ENCODE data around the gene CADPS2. TPM values are rescaled to one million over a fixed set of nuclear protein-coding genes. Genes with fewer than 3 reads are reported as not detected.

The CADPS2 gene
- total and polyA plus RNA-seq, 7 experiments from 2014 or later = not detected

DNA sequence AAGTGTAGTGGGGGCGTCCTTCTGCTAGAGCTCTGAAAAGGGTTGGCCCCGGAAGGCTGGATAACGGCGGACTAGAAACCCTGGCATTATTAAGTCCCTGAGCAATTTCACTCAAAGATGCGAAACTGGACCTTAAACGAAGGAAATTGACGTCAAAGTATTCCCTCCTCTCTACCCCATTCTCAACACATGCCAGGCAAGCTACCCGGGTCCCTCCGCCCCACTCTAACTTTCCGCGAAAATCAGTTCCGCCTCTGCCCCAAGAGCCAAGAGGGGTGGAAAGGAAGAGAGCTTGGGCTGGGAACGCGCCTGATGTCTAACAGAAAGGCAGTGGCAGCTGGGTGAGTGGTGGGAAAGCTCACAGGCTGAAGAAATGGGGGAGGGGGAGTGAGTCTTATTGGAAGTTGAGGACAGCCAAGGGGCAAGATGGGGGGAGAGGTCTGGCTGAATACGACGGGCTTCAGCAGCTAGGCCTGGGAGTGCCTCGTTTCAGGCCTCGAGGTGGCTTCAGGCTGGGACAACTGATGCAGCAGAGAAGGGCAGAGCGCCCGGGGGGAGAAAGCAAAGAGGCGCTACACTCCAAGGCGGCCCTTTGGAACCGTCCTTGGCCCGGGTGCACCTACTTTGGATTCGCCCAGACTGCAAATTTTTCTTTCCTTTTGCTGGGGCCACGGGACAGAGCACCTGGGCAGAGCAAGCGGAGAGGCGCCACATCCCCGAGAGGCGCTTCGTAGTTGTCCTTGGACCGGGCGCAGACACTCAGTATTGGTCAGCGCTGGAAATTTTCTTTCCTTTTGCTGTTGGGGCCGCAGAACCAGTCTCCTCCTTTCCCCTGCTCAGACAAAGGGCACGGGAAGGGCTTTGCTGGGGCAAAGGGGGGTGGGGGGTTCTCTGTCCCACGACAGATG lies 579.7 kb downstream of the CADPS2 start:
- peaks cover 0 to 13% (median 3%) of the 10 kb centered on the region in 11 donors for H3K9me3 Mint-ChIP-seq
- CTCF ChIA-PET = no interaction called here
- H3K27me3 Mint-ChIP-seq = peaks cover 63 to 88% (median 76%) of the 10 kb centered on the region in 5 donors
- no peaks in the 10 kb centered on the region for H3K9me3 ChIP-seq (ENCODE audit: control insufficient read depth in 2 of 3, low read length in 3 of 3)
- H3K36me3 ChIP-seq (ENCODE audit: control insufficient read depth in 2 of 3, insufficient read depth in 3 of 3, low read length in 3 of 3) = no peaks in the 10 kb centered on the region
- peak overlapping the region in 1 of 10 donors; percentile 20 for H3K4me3 Mint-ChIP-seq
- no peak overlapping the region for H3K27ac ChIP-seq (ENCODE audit: low read depth, low read length)
- ATAC-seq (no peak), DNase-seq (no peak)
- H3K27ac Mint-ChIP-seq = peak overlapping the region in 1 of 9 donors; percentile 49
- peaks cover 0 to 3% (median 0%) of the 10 kb centered on the region in 5 donors for H3K36me3 Mint-ChIP-seq
- peaks cover 0 to 17% (median 5%) of the 10 kb centered on the region in 7 donors for H3K4me1 Mint-ChIP-seq
- H3K4me1 ChIP-seq (ENCODE audit: control insufficient read depth in 2 of 2, insufficient read depth in 2 of 2, low read length in 2 of 2) = no peaks in the 10 kb centered on the region
- H3K4me3 ChIP-seq (ENCODE audit: low read length) = no peak overlapping the region
- peaks cover 0 to 3% of the 10 kb centered on the region in 2 donors for H3K27me3 ChIP-seq (ENCODE audit: control insufficient read depth in 2 of 2, insufficient read depth in 2 of 2, low read length in 2 of 2)
- POLR2A ChIA-PET = no interaction called here
- intact Hi-C loops (cut with micrococcal nuclease) = no loop called here

- no peak for ATAC-seq
- Histone ChIP-seq H3K9me3 (ENCODE audit: control insufficient read depth in 2 of 3, low read length in 3 of 3) (no peaks in the 10 kb centered on the region), H3K36me3 (ENCODE audit: control insufficient read depth in 2 of 3, insufficient read depth in 3 of 3, low read length in 3 of 3) (no peaks in the 10 kb centered on the region), H3K4me3 (ENCODE audit: low read length) (no peak overlapping the region), H3K4me1 (ENCODE audit: control insufficient read depth in 2 of 2, insufficient read depth in 2 of 2, low read length in 2 of 2) (no peaks in the 10 kb centered on the region), H3K27ac (ENCODE audit: low read depth, low read length) (no peak overlapping the region), H3K27me3 (ENCODE audit: control insufficient read depth in 2 of 2, insufficient read depth in 2 of 2, low read length in 2 of 2) (peaks cover 0 to 3% of the 10 kb centered on the region in 2 donors)
- H3K27ac Mint-ChIP-seq = peak overlapping the region in 1 of 9 donors; percentile 23
- CTCF ChIA-PET = no interaction called here
- H3K9me3 Mint-ChIP-seq = peaks cover 0 to 15% (median 4%) of the 10 kb centered on the region in 11 donors
- H3K36me3 Mint-ChIP-seq = peaks cover 0 to 7% (median 3%) of the 10 kb centered on the region in 5 donors
- POLR2A ChIA-PET = no interaction called here
- intact Hi-C loops (cut with micrococcal nuclease) = no loop called here
- peaks cover 63 to 88% (median 76%) of the 10 kb centered on the region in 5 donors for H3K27me3 Mint-ChIP-seq
- H3K4me3 Mint-ChIP-seq = peak overlapping the region in 1 of 10 donors; percentile 12
- peaks cover 0 to 10% (median 5%) of the 10 kb centered on the region in 7 donors for H3K4me1 Mint-ChIP-seq
- no peak for DNase-seq
Measured at GRCh38 chr7:122305475-122306319, 580.6 kb downstream of the CADPS2 start.

- DNase-seq (no peak), ATAC-seq (no peak)
- POLR2A ChIA-PET = no interaction called here
- H3K27me3 Mint-ChIP-seq = peaks cover 70 to 92% (median 81%) of the 10 kb centered on the region in 5 donors
- peaks cover 0 to 10% (median 5%) of the 10 kb centered on the region in 7 donors for H3K4me1 Mint-ChIP-seq
- CTCF ChIA-PET = no interaction called here
- Histone ChIP-seq H3K9me3 (ENCODE audit: control insufficient read depth in 2 of 3, low read length in 3 of 3) (no peaks in the 10 kb centered on the region), H3K4me3 (ENCODE audit: low read length) (no peak overlapping the region), H3K27me3 (ENCODE audit: control insufficient read depth in 2 of 2, insufficient read depth in 2 of 2, low read length in 2 of 2) (peaks cover 0 to 3% of the 10 kb centered on the region in 2 donors), H3K36me3 (ENCODE audit: control insufficient read depth in 2 of 3, insufficient read depth in 3 of 3, low read length in 3 of 3) (no peaks in the 10 kb centered on the region), H3K27ac (ENCODE audit: low read depth, low read length) (no peak overlapping the region), H3K4me1 (ENCODE audit: control insufficient read depth in 2 of 2, insufficient read depth in 2 of 2, low read length in 2 of 2) (no peaks in the 10 kb centered on the region)
- intact Hi-C loops (cut with micrococcal nuclease) = no loop called here
- H3K36me3 Mint-ChIP-seq = peaks cover 0 to 7% (median 3%) of the 10 kb centered on the region in 5 donors
- peak overlapping the region in 1 of 9 donors; percentile 23 for H3K27ac Mint-ChIP-seq
- no peak overlapping the region for H3K4me3 Mint-ChIP-seq
- peaks cover 0 to 18% (median 4%) of the 10 kb centered on the region in 11 donors for H3K9me3 Mint-ChIP-seq
Measured at GRCh38 chr7:122304996-122305421, 581.3 kb downstream of the CADPS2 start.

DNA sequence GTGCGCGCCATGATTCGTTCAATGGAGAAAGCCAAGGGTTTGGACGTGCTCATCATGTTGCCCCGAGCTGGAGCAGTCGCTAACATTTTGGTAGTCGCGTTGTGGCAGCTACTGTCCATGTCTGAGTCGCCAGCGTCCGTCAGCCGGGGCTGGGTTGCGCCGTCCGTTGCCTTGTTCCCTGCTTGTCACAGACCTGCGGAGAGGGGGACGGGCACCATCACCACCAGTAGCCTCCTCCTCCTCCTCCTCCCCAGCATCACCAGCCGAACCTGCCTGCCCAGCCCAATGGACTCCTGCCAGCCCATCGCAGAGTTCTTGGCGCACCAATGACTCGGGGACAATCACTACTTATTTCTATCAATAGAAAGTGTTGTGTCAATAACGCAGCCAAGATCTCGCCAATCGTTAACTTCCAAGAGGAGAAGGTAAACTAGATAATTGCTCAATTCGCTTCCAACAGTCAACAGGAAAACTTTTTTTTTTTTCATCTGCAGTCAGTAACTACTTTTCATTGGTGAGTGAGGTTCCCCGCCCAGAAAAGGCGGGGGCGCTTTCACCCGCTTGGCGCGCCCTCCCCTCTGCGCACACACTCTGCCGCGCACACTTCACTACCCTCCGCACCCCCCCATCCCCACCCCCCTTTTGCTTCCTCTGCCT lies 581.8 kb downstream of the CADPS2 start, which contains the start of gene FEZF1:
Gene FEZF1, minus strand, starts transcription at position 432 of the 657 bp plus-strand sequence. Its CDS starts 313 bp downstream, at position 119.
- Histone ChIP-seq H3K27me3 (ENCODE audit: control insufficient read depth in 2 of 2, insufficient read depth in 2 of 2, low read length in 2 of 2) (peaks cover 0 to 3% of the 10 kb centered on the region in 2 donors), H3K9me3 (ENCODE audit: control insufficient read depth in 2 of 3, low read length in 3 of 3) (no peaks in the 10 kb centered on the region), H3K36me3 (ENCODE audit: control insufficient read depth in 2 of 3, insufficient read depth in 3 of 3, low read length in 3 of 3) (no peaks in the 10 kb centered on the region), H3K27ac (ENCODE audit: low read depth, low read length) (no peak within 1 kb of the TSS), H3K4me1 (ENCODE audit: control insufficient read depth in 2 of 2, insufficient read depth in 2 of 2, low read length in 2 of 2) (no peaks in the 10 kb centered on the region), H3K4me3 (ENCODE audit: low read length) (no peak within 1 kb of the TSS)
- ChIA-PET CTCF (no interaction called here), POLR2A (no interaction called here)
- peaks cover 0 to 7% (median 3%) of the 10 kb centered on the region in 5 donors for H3K36me3 Mint-ChIP-seq
- peaks cover 0 to 5% (median 1%) of the 10 kb centered on the region in 7 donors for H3K4me1 Mint-ChIP-seq
- DNase-seq = no peak
- peak within 1 kb of the TSS in 1 of 9 donors; percentile 42 for H3K27ac Mint-ChIP-seq
- peaks cover 0 to 18% (median 4%) of the 10 kb centered on the region in 11 donors for H3K9me3 Mint-ChIP-seq
- no peak for ATAC-seq
- peak within 1 kb of the TSS in 1 of 10 donors; percentile 12 for H3K4me3 Mint-ChIP-seq
- intact Hi-C loops (cut with micrococcal nuclease) = no loop called here
- H3K27me3 Mint-ChIP-seq = peaks cover 70 to 92% (median 81%) of the 10 kb centered on the region in 5 donors

GRCh38 chr7:122303531-122304318 lies 582.5 kb downstream of the CADPS2 start:
- Histone ChIP-seq H3K27ac (ENCODE audit: low read depth, low read length) (no peak overlapping the region), H3K36me3 (ENCODE audit: control insufficient read depth in 2 of 3, insufficient read depth in 3 of 3, low read length in 3 of 3) (no peaks in the 10 kb centered on the region), H3K4me3 (ENCODE audit: low read length) (no peak overlapping the region), H3K9me3 (ENCODE audit: control insufficient read depth in 2 of 3, low read length in 3 of 3) (no peaks in the 10 kb centered on the region), H3K27me3 (ENCODE audit: control insufficient read depth in 2 of 2, insufficient read depth in 2 of 2, low read length in 2 of 2) (peaks cover 0 to 3% of the 10 kb centered on the region in 2 donors), H3K4me1 (ENCODE audit: control insufficient read depth in 2 of 2, insufficient read depth in 2 of 2, low read length in 2 of 2) (no peaks in the 10 kb centered on the region)
- peaks cover 0 to 5% (median 0%) of the 10 kb centered on the region in 7 donors for H3K4me1 Mint-ChIP-seq
- H3K4me3 Mint-ChIP-seq = no peak overlapping the region
- ATAC-seq (no peak), DNase-seq (no peak)
- ChIA-PET CTCF (no interaction called here), POLR2A (no interaction called here)
- intact Hi-C loops (cut with micrococcal nuclease) = no loop called here
- H3K27me3 Mint-ChIP-seq = peaks cover 70 to 92% (median 81%) of the 10 kb centered on the region in 5 donors
- H3K27ac Mint-ChIP-seq = no peak overlapping the region
- peaks cover 0 to 22% (median 5%) of the 10 kb centered on the region in 11 donors for H3K9me3 Mint-ChIP-seq
- H3K36me3 Mint-ChIP-seq = peaks cover 0 to 7% (median 3%) of the 10 kb centered on the region in 5 donors
